Inflammatory macrophage treated with lipopolysaccharide for 4 hours (primary cell): ENCODE data around the gene TLR7.

Source experiments
- DNase-seq: peaks from one replicate; pipeline ENCODE4 v3.0.0-alpha.2; 2020

Gene TLR7

GRCh38 chrX:12934850-12935249, 68.0 kb downstream of the TLR7 start:
- DNase-seq, result no peak

GRCh38 chrX:12936947-12937346, 70.1 kb downstream of the TLR7 start:
- no peak for DNase-seq
